Measurements from ENCODE around the gene MYOF. TPM values are rescaled to one million over a fixed set of nuclear protein-coding genes. Genes with fewer than 3 reads are reported as not detected.

The MYOF gene
- total RNA-seq, 2 experiments from 2014 or later, result 5.5 to 6.6 TPM

DNA sequence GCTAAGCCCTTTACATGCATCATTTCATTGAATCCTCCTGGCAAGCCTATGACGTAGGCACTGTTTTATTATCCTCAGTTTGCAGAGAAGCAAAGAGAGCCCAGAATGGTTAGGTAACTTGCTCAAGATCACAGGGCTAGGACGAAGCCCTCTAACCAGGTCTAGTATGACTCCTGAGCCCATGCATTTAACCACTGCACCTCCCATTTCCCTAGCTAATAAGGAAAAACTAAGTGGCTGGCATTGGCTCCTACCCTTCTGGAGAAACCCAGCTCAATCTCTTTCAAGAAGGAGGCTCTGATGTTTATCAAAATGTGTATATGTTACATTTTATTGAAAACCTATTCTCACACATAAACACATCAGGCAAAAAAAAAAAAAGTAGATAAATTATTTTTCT lies 19.8 kb downstream of the MYOF start:
- no peak for DNase-seq
- Mint-ChIP-seq H3K36me3 (peaks cover 5% of the 10 kb centered on the region), H3K4me3 (no peak overlapping the region), H3K27ac (peak overlapping the region; percentile 56), H3K4me1 (peaks cover 22% of the 10 kb centered on the region), H3K27me3 (no peaks in the 10 kb centered on the region), H3K9me3 (ENCODE audit: low read depth) (no peaks in the 10 kb centered on the region)
- CTCF ChIA-PET, result interaction anchor here (1.0 to 6.2 kb wide), 7 partner anchors 12 to 105 kb away, joined by 3 to 36 read pairs (median 8); partner anchors contain the start of gene MYOF
- no peak for ATAC-seq

DNA sequence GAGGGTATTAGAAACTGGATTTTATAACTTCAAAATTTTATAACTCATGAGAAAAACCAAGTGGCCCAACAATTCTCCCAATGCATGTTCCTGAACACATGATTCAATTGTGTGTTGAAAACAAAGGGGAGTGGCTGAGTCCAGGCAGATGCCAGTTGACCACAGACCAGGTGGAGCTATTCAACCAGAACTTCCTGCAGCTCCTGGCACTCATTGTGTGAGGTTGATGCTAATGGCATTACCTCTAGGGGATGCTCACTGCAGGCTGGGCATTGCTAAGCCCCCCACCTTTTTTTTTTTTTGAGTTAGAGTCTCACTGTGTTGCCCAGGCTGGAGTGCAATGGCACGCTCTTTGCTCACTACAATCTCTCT lies 20.3 kb downstream of the MYOF start:
- ATAC-seq (no peak), DNase-seq (peak; percentile 45)
- CTCF ChIA-PET, result interaction anchor here (0.5 to 6.2 kb wide), 6 partner anchors 13 to 618 kb away, joined by 3 to 36 read pairs (median 7); partner anchors contain the start of gene MYOF
- Mint-ChIP-seq H3K4me1 (peaks cover 22% of the 10 kb centered on the region), H3K27ac (peak overlapping the region; percentile 4), H3K4me3 (no peak overlapping the region), H3K36me3 (peaks cover 5% of the 10 kb centered on the region), H3K9me3 (ENCODE audit: low read depth) (no peaks in the 10 kb centered on the region), H3K27me3 (no peaks in the 10 kb centered on the region)

DNA sequence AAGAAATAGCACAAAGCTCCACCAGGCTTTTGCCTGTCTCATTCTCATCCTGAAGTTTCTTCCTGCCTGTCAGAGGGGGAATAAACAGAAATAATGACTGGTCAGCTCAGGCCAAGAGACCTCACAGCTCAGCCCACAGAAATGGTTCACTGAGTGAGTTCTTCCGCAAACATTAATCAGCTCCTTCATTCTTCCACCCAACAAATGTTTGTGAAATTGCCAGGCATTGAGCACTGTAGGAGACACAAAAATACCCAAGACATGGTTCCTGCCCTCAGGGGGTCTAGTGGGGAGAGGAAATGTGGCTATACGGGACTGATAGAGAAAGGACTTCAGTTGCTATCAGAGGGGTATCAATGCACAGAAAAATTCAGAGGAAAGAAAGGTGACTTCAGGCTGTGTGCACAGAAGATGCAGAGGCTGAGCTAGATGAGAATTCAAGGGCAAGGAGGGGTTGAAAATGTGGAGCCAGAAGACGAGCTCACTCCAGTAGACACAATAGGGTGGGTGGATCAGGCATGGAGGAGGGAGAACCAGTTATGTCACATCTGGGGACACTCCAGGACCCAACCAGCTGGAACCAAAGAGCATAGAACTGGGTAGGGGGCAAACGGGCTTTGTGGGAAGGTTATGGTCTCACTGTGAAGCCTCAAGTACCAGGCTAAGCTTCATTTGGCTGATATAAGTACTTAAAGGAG lies 20.9 kb downstream of the MYOF start:
- H3K27me3 Mint-ChIP-seq, result no peaks in the 10 kb centered on the region
- H3K4me3 Mint-ChIP-seq, result no peak overlapping the region
- CTCF ChIA-PET, result interaction anchor here (0.5 to 6.2 kb wide), 5 partner anchors 21 to 617 kb away, joined by 3 to 36 read pairs (median 11); partner anchors contain the start of gene MYOF
- ATAC-seq (no peak), DNase-seq (no peak)
- H3K4me1 Mint-ChIP-seq, result peaks cover 22% of the 10 kb centered on the region
- H3K36me3 Mint-ChIP-seq, result peaks cover 5% of the 10 kb centered on the region
- H3K27ac Mint-ChIP-seq, result peak overlapping the region; percentile 4
- H3K9me3 Mint-ChIP-seq (ENCODE audit: low read depth), result no peaks in the 10 kb centered on the region

- H3K4me3 Mint-ChIP-seq, result no peak overlapping the region
- H3K9me3 Mint-ChIP-seq (ENCODE audit: low read depth), result no peaks in the 10 kb centered on the region
- H3K4me1 Mint-ChIP-seq, result peaks cover 22% of the 10 kb centered on the region
- no peak for ATAC-seq
- H3K27ac Mint-ChIP-seq, result no peak overlapping the region
- no peaks in the 10 kb centered on the region for H3K27me3 Mint-ChIP-seq
- peaks cover 5% of the 10 kb centered on the region for H3K36me3 Mint-ChIP-seq
- DNase-seq, result no peak
- CTCF ChIA-PET, result interaction anchor here (1.3 to 2.1 kb wide), 2 partner anchors 22 to 83 kb away, joined by 4 to 6 read pairs; partner anchors contain the start of gene MYOF
These were observed 22.7 kb downstream of the MYOF start for GRCh38 chr10:93459466-93459865.

DNA sequence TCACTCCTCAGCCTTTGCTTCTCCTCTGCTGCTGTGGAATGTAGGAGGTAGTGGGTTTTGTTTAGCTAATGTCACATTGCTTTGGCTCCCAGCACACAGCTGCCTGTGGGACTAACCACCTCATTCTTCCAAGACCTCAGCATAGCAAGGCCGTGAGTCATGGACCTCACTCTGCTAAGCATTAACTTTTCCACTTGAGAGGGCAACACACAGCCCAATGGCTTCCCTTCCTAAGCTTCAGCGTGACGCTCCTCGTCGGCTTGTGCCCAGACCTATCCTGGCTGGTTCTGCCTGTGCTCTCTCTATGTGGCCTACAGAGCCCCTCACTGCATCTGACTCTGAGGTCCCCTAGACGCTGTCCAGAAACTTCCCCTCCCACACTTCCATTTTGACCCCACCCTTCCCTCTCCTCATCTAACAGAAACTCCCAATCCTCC lies 23.3 kb downstream of the MYOF start:
- H3K27ac Mint-ChIP-seq, result no peak overlapping the region
- no peak for ATAC-seq
- H3K9me3 Mint-ChIP-seq (ENCODE audit: low read depth), result no peaks in the 10 kb centered on the region

GRCh38 chr10:93457511-93457910 lies 24.6 kb downstream of the MYOF start:
- H3K4me1 Mint-ChIP-seq, result peaks cover 14% of the 10 kb centered on the region
- H3K36me3 Mint-ChIP-seq, result peaks cover 5% of the 10 kb centered on the region
- H3K27ac Mint-ChIP-seq, result no peak overlapping the region
- DNase-seq (no peak), ATAC-seq (no peak)
- CTCF ChIA-PET, result interaction anchor here (1.9 to 3.3 kb wide), 3 partner anchors 24 to 81 kb away, joined by 6 to 14 read pairs (median 6); partner anchors contain the start of gene MYOF
- H3K27me3 Mint-ChIP-seq, result no peaks in the 10 kb centered on the region
- H3K4me3 Mint-ChIP-seq, result no peak overlapping the region
- no peaks in the 10 kb centered on the region for H3K9me3 Mint-ChIP-seq (ENCODE audit: low read depth)

More for the DNA sequence above, 23.3 kb downstream of the MYOF start:
- no peak overlapping the region for H3K4me3 Mint-ChIP-seq
- no peak for DNase-seq
- CTCF ChIA-PET, result interaction anchor here (1.3 to 2.1 kb wide), 2 partner anchors 23 to 83 kb away, joined by 4 to 6 read pairs; partner anchors contain the start of gene MYOF
- peaks cover 5% of the 10 kb centered on the region for H3K36me3 Mint-ChIP-seq
- peaks cover 18% of the 10 kb centered on the region for H3K4me1 Mint-ChIP-seq
- H3K27me3 Mint-ChIP-seq, result no peaks in the 10 kb centered on the region

DNA sequence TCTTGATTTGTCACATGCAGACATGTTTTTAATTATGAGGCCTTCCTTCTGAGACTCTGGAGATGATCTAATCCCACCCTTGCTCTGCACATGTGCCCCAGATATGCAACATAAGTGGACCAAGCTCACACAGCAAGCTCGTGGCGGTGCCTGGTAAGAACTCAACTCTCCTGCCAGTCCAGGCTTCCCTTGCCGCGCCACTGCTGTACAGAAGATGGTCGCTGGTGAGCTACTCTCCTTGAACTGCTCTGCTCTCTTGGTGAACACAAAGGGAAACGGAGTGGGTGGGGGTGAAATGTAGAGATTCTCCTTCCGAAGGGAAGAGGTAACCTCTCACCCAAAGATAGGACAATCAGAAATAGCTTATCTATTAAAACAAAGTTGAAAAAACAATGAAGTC lies 25.7 kb downstream of the MYOF start:
- H3K27me3 Mint-ChIP-seq, result no peaks in the 10 kb centered on the region
- H3K4me1 Mint-ChIP-seq, result peaks cover 16% of the 10 kb centered on the region
- H3K9me3 Mint-ChIP-seq (ENCODE audit: low read depth), result no peaks in the 10 kb centered on the region
- H3K36me3 Mint-ChIP-seq, result peaks cover 6% of the 10 kb centered on the region
- DNase-seq (no peak), ATAC-seq (no peak)
- CTCF ChIA-PET, result interaction anchor here (1.1 to 3.3 kb wide), 3 partner anchors 27 to 80 kb away, joined by 4 to 14 read pairs (median 6); no protein-coding TSS in a partner anchor
- H3K27ac Mint-ChIP-seq, result no peak overlapping the region
- no peak overlapping the region for H3K4me3 Mint-ChIP-seq

DNA sequence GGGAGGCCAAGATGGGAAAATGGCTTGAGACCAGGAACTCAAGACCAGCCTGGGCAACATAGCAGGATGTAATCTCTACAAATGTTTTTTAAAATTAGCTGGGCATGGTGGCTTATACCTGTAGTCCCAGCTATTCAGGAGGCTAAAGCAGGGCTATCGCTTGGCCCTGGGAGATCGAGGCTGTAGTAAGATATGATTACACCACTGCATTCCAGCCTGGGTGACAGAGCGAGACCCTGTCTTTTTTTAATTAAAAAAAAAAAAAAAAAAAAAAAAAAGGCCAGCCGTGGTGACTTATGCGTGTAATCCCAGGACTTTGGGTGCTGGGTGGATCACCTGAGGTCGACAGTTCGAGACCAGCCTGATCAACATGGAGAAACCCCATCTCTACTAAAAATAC lies 27.4 kb downstream of the MYOF start:
- H3K4me3 Mint-ChIP-seq, result no peak overlapping the region
- DNase-seq, result no peak
- H3K27me3 Mint-ChIP-seq, result no peaks in the 10 kb centered on the region
- no peaks in the 10 kb centered on the region for H3K9me3 Mint-ChIP-seq (ENCODE audit: low read depth)
- peaks cover 15% of the 10 kb centered on the region for H3K4me1 Mint-ChIP-seq
- ATAC-seq, result no peak
- peaks cover 3% of the 10 kb centered on the region for H3K36me3 Mint-ChIP-seq
- H3K27ac Mint-ChIP-seq, result no peak overlapping the region
- CTCF ChIA-PET, result interaction anchor here (0.7 to 3.3 kb wide), 2 partner anchors 78 to 117 kb away, joined by 4 to 14 read pairs; no protein-coding TSS in a partner anchor

DNA sequence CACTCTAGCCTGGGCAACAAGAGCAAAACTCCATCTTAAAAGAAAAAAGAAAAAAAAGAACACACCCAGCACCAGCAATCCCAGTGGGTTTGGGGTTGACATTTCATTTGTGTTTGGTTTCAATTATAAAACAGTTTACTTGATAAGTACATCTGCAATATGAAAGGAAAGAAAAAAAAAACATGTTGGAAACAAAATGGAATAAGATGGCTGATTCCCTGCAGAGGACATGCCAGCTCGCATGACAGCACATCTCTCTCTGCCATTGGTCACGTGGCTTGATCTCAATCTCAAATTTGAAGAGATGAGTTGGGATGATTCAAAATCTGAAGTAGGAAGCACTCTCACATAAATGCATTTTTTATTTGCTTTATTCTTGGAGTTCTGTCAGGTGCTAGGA lies 28.0 kb downstream of the MYOF start:
- no peaks in the 10 kb centered on the region for H3K27me3 Mint-ChIP-seq
- peaks cover 15% of the 10 kb centered on the region for H3K4me1 Mint-ChIP-seq
- no peak overlapping the region for H3K4me3 Mint-ChIP-seq
- CTCF ChIA-PET, result interaction anchor here (0.7 kb wide), 1 partner anchor 117 kb away, joined by 4 read pairs; no protein-coding TSS in a partner anchor
- no peak overlapping the region for H3K27ac Mint-ChIP-seq
- no peak for DNase-seq
- peaks cover 3% of the 10 kb centered on the region for H3K36me3 Mint-ChIP-seq
- H3K9me3 Mint-ChIP-seq (ENCODE audit: low read depth), result no peaks in the 10 kb centered on the region
- no peak for ATAC-seq

DNA sequence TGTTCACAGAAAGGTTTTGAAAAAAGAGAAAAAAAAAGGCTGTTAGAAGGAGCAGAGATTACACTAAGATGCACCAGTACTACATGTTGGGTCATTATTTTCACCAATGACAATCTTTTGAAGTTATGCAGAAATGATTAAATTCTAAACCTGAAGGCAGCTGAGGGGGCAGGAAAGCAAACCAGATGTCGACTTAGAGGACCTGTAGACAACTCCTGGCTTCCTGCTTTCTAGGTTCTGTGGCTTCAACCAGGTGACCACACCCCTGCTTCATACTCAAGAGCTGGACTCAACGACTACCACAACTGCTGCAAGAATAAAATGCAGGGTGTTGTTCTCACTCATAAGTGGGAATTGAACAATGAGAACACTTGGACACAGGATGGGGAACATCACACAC lies 30.0 kb downstream of the MYOF start:
- peak; percentile 93 for ATAC-seq
- peak; percentile 79 for DNase-seq
- CTCF ChIA-PET, result interaction anchor here (1.0 to 1.6 kb wide), 2 partner anchors 43 to 76 kb away, joined by 3 read pairs; no protein-coding TSS in a partner anchor
- Mint-ChIP-seq H3K4me1 (peaks cover 15% of the 10 kb centered on the region), H3K27ac (peak overlapping the region; percentile 72), H3K27me3 (no peaks in the 10 kb centered on the region), H3K4me3 (no peak overlapping the region), H3K9me3 (ENCODE audit: low read depth) (no peaks in the 10 kb centered on the region), H3K36me3 (peaks cover 5% of the 10 kb centered on the region)

GRCh38 chr10:93451244-93451947 lies 30.7 kb downstream of the MYOF start:
- Mint-ChIP-seq H3K4me1 (peaks cover 15% of the 10 kb centered on the region), H3K9me3 (ENCODE audit: low read depth) (no peaks in the 10 kb centered on the region), H3K27ac (no peak overlapping the region), H3K27me3 (no peaks in the 10 kb centered on the region), H3K36me3 (peaks cover 5% of the 10 kb centered on the region), H3K4me3 (no peak overlapping the region)
- no peak for DNase-seq
- no peak for ATAC-seq
- CTCF ChIA-PET, result interaction anchor here (1.0 to 1.6 kb wide), 2 partner anchors 44 to 75 kb away, joined by 3 read pairs; no protein-coding TSS in a partner anchor

GRCh38 chr10:93447970-93448369 lies 34.2 kb downstream of the MYOF start:
- peaks cover 5% of the 10 kb centered on the region for H3K36me3 Mint-ChIP-seq
- CTCF ChIA-PET, result interaction anchor here (0.6 kb wide), 1 partner anchor 31 kb away, joined by 5 read pairs; no protein-coding TSS in a partner anchor
- DNase-seq, result no peak

GRCh38 chr10:93447019-93447418 lies 35.1 kb downstream of the MYOF start:
- no peak overlapping the region for H3K4me3 Mint-ChIP-seq
- no peak for ATAC-seq
- peaks cover 10% of the 10 kb centered on the region for H3K4me1 Mint-ChIP-seq
- no peak overlapping the region for H3K27ac Mint-ChIP-seq
- no peak for DNase-seq
- peaks cover 5% of the 10 kb centered on the region for H3K36me3 Mint-ChIP-seq
- no peaks in the 10 kb centered on the region for H3K27me3 Mint-ChIP-seq
- H3K9me3 Mint-ChIP-seq (ENCODE audit: low read depth), result no peaks in the 10 kb centered on the region
- CTCF ChIA-PET, result interaction anchor here (1.0 kb wide), 1 partner anchor 67 kb away, joined by 3 read pairs; no protein-coding TSS in a partner anchor

More at GRCh38 chr10:93447970-93448369, 34.2 kb downstream of the MYOF start:
- no peak overlapping the region for H3K4me3 Mint-ChIP-seq
- H3K9me3 Mint-ChIP-seq (ENCODE audit: low read depth), result no peaks in the 10 kb centered on the region
- H3K27ac Mint-ChIP-seq, result no peak overlapping the region
- H3K4me1 Mint-ChIP-seq, result peaks cover 17% of the 10 kb centered on the region
- no peak for ATAC-seq
- no peaks in the 10 kb centered on the region for H3K27me3 Mint-ChIP-seq

Data from activated CD8-positive, alpha-beta memory T cell treated with anti-CD3 and anti-CD28 coated beads, Interleukin-2, amount 10 ng/mL, durations not matched to agents 7 days and 5 days (primary cell).